Measurements from ENCODE around the gene SLC35G6. TPM values are rescaled to one million over a fixed set of nuclear protein-coding genes. Genes with fewer than 3 reads are reported as not detected.

SLC35G6 gene
- total and polyA plus RNA-seq, 9 donors, result not detected

GRCh38 chr17:7496470-7497183 is 15.4 kb downstream of the SLC35G6 start:
- no peak overlapping the region for H3K27ac ChIP-seq
- peaks cover 1% of the 10 kb centered on the region for H3K4me1 ChIP-seq (ENCODE audit: insufficient read depth)
- 87 to 92% (median 88%) methylated on average over 20 of the region's 20 CpGs for WGBS, 3 donors
- TF ChIP-seq CTCF (IDR thresholded peaks at IDR 0.05) (no peak), EP300 (IDR thresholded peaks at IDR 0.05) (no peak), POLR2A (IDR thresholded peaks at IDR 0.05) (no peak)
- H3K4me3 ChIP-seq, result no peak overlapping the region
- no peaks in the 10 kb centered on the region for H3K36me3 ChIP-seq
- H3K27me3 ChIP-seq, result no peaks in the 10 kb centered on the region
- intact Hi-C loops (cut with DNase I), result no loop called here
- H3K9me3 ChIP-seq, result no peaks in the 10 kb centered on the region
- no peak for DNase-seq

DNA sequence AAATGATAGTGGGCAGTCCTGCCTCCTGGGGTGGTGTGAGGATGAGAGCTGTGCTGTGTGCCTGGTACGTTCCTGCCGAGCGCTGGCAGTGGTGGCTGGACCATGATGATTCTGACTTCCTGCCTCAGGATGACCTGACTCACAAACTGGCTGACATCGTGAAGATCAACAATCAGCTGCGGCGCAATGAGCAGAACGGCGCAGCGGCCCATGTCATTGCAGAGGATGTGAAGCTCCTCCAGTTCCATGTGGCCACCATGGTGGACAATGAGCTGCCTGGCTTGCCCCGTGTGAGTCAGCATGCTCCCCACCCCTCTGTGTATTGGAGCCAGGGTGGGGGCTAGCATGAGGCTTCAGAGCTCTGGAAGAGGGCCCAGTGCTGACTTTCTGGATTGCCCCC is 16.0 kb downstream of the SLC35G6 start:
- H3K4me3 ChIP-seq, result no peak overlapping the region
- H3K27ac ChIP-seq, result no peak overlapping the region
- TF ChIP-seq EP300 (IDR thresholded peaks at IDR 0.05) (no peak), POLR2A (IDR thresholded peaks at IDR 0.05) (no peak), CTCF (IDR thresholded peaks at IDR 0.05) (no peak)
- DNase-seq, result peak in 1 of 5 donors; percentile 30
- no peaks in the 10 kb centered on the region for H3K27me3 ChIP-seq
- H3K36me3 ChIP-seq, result no peaks in the 10 kb centered on the region
- H3K4me1 ChIP-seq (ENCODE audit: insufficient read depth), result no peaks in the 10 kb centered on the region
- intact Hi-C loops (cut with DNase I), result no loop called here
- 82 to 84% (median 84%) methylated on average over 10 of the region's 10 CpGs for WGBS, 3 donors
- no peaks in the 10 kb centered on the region for H3K9me3 ChIP-seq

GRCh38 chr17:7497636-7498035 is 16.4 kb downstream of the SLC35G6 start:
- Histone ChIP-seq H3K4me1 (ENCODE audit: insufficient read depth) (no peaks in the 10 kb centered on the region), H3K27ac (no peak overlapping the region), H3K9me3 (no peaks in the 10 kb centered on the region), H3K36me3 (no peaks in the 10 kb centered on the region), H3K4me3 (no peak overlapping the region), H3K27me3 (no peaks in the 10 kb centered on the region)
- intact Hi-C loops (cut with DNase I), result no loop called here
- 87 to 92% (median 91%) methylated on average over 14 of the region's 14 CpGs for WGBS, 3 donors
- DNase-seq, result peak in 1 of 5 donors; percentile 32
- no peak for TF ChIP-seq POLR2A (IDR thresholded peaks at IDR 0.05)
- TF ChIP-seq EP300 (IDR thresholded peaks at IDR 0.05), result no peak
- no peak for TF ChIP-seq CTCF (IDR thresholded peaks at IDR 0.05)

DNA sequence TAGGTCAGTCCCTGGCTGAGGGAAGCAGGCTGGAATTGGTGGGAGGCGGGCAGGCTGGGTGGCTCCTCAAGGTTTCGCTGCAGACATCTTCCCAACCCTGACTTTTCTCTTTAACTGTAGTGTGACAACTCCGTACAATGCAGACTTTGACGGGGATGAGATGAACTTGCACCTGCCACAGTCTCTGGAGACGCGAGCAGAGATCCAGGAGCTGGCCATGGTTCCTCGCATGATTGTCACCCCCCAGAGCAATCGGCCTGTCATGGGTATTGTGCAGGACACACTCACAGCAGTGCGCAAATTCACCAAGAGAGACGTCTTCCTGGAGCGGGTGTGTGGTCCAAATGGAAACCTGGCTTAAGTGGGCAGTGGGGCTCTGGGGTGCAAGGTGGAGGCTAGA is 17.9 kb downstream of the SLC35G6 start:
- WGBS, 3 donors, result 83 to 84% (median 83%) methylated on average over 11 of the region's 11 CpGs

More for the DNA sequence above, 17.9 kb downstream of the SLC35G6 start:
- no peaks in the 10 kb centered on the region for H3K9me3 ChIP-seq
- peak in 1 of 5 donors; percentile 12 for DNase-seq
- TF ChIP-seq CTCF (IDR thresholded peaks at IDR 0.05) (no peak), EP300 (IDR thresholded peaks at IDR 0.05) (no peak), POLR2A (IDR thresholded peaks at IDR 0.05) (no peak)
- intact Hi-C loops (cut with DNase I), result no loop called here
- no peaks in the 10 kb centered on the region for H3K36me3 ChIP-seq
- H3K4me3 ChIP-seq, result no peak overlapping the region
- no peak overlapping the region for H3K27ac ChIP-seq
- no peaks in the 10 kb centered on the region for H3K27me3 ChIP-seq
- no peaks in the 10 kb centered on the region for H3K4me1 ChIP-seq (ENCODE audit: insufficient read depth)

Measured in ovary (tissue), 9 donors.